Activated T-cell treated with anti-CD3 and anti-CD28 coated beads for 24 hours (primary cell): Measurements from ENCODE around the gene ERCC6.
A peak's percentile ranks its signal among the peaks of the same experiment; 100 is the strongest.

ENCODE experiments used
- DNase-seq: peaks from one replicate; pipeline ENCODE4 v3.0.0-alpha.2; 2020; ENCODE audit warnings: low read depth

ERCC6 gene

DNA sequence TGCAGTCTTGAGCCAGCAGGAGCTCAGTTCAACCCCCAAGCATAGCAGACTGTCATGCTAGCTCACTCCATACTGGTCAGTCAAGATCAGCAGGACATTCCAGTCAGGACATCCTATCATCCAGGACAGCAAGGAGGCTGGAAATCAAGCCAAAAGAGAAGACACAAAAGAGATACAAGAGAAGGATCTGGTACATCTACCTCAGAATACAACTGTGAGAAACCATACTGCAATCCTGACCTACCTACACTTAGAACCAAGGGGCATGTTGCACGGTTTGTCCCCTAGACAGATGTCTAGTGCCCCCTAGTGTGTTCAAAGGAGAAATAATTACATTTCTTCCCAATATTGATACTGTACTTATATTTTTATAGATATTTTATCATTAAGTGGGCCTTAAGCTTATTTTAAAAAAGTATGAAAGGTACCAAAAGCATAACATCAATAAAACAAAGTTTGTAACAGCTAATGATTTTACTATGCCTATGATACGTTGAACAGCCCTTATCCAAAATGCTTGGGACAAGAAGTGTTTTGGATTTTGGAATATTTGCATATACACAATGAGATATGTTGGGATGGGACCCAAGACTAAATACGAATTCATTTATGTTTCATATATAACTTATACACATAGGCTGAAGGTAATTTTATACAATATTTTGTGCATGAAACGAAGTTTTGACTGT, 26.7 kb downstream of the ERCC6 start:
- DNase-seq = no peak

DNA sequence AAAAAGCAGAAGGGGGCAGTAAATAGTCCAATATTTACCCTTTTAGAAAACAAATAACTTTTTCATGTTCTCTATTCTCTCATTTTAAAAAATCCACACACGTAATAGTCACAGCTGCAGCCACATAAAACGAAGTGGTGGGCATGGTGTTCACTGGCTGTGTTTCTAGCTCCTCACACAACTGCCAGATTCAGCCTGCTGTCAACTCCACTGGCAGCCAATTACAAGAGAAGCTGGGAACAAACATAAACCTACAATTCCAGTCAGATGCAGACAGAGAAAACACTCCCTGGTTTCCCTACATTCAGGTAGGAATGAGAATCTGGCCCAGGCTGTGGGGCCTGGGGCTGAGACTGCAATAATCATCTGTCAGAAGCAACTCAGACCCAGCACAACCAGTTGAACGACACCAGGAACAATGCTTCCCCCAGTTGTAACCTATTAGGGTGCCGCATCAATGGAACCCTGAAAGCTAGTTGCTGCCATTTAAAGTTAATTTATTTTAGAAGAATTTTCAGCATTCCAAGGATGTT, 29.1 kb downstream of the ERCC6 start:
- no peak for DNase-seq

DNA sequence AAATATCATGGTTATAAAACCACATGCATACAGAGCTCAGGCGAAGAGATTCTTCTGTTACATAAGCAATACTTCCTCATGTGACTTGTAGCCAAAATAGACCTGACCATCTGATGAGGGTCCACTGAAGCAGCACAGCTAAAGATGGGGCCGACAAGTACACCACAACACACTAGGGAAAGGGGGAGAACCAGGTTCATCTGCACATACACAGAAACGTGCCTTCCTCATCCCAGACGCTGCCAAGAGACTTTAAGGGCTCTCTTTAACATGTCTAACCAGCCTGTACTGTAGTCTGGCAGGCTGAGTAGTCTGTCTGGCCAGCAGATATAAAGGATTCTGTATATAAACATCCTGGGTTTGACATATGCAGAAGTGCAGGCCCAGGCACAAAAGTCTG, 30.3 kb downstream of the ERCC6 start:
- DNase-seq = no peak

DNA sequence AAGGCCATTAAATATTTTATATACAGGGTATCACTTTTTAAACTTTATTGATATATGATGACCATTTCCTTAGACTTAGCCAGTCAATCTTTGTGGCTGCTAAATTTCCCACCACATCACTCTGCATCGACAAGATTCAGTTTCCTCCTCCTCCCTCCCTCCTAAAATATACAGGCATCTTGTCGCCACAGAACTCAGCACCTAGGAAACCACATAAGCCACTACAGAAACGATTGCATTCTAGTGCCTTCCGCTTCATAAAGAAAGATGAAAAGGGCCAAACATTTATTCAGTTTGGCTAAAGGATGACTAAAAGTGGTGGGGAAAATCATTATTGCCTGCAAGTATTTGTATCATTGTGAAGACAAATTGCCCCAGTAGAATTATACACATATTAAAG, 30.7 kb downstream of the ERCC6 start:
- peak; percentile 4 for DNase-seq

DNA sequence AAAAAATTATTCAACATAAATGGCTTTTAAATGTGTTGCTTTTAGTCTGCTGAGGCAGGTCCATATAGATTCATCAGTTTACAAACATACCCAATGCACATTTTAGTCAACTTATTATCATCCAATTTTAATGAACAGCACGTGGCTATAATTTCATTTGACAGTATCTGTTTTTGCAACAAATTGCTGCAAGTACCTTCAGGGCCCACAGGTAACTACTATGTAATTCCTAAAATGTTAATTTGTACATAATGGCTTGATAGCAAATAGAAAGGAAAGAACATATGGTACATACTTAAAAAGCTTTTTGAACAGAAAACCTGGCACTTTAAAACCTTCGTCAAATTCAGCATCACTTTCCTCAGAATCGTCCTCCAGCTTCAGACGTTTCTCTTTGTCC, 33.3 kb downstream of the ERCC6 start:
- no peak for DNase-seq

DNA sequence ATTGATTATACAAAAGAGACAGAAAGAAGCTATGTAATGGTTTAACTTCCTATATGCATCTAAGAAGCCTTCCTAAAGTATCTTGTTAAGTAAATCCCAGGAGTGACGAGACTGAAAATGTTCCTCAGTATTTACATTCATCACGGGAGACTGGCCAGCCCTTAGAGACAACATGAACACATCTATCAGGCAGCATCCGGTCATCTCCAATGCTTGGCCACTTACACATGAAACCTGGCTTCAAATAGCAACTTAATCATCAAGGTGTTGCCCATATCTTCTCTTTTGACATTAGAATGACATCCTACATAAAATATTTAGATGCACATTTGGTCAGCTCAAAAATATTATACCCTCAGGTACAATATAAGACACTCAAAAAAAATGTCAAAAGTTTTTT, 33.8 kb downstream of the ERCC6 start:
- DNase-seq = no peak

DNA sequence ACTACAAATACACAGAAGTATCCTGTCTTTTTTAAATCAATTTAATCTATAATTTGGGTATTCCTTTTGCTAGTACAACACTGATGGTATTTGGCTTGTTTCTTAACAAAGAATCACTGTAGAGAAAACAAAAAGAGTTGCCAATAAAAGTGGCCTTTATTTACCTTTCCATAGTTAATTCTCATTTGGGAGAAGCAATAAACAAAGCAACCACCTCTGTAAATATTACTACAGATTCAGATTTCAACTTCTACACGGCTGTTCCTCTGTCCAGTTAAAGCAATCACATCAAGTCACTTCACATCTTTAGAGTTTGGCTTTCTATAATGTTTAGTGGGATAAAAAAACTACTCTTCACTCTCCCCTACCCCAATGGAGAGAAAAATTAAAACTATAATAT, 34.4 kb downstream of the ERCC6 start:
- no peak for DNase-seq

DNA sequence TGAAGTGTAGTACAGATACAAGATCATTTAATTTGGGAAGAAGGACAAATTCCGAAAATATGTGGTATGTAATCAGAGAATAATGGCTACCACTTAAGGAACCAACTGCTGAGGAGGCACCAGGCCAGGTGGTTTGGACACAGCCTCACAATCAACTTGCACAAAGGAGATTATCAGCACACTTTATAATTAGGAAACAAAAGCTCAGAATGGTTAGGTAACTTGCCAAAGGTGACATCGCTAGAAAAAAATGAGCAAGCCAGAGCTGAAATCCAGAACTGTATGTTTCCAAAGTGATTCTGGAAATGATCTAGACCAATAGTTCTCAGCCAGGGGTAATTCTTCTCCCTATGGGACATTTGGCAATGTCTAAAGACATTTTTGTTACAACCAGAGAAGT, 36.6 kb downstream of the ERCC6 start:
- DNase-seq = no peak

DNA sequence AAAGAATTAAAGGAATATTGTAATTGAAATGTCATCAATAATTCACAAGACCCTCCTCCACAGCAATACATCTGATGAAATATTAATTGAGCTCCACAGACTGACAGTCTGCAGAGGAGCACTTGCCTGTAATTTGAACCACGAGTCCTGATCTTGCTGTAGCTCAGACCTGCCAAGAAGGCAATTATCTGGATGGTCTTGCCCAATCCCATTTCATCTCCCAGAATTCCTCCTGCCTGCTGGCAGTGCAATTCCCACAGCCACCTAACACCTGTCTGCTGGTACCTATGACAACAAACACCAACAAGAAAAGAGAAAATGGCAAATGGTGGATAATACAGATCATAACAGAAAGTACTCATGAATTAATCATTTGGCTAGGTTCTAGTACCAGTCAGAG, 38.5 kb downstream of the ERCC6 start:
- no peak for DNase-seq

DNA sequence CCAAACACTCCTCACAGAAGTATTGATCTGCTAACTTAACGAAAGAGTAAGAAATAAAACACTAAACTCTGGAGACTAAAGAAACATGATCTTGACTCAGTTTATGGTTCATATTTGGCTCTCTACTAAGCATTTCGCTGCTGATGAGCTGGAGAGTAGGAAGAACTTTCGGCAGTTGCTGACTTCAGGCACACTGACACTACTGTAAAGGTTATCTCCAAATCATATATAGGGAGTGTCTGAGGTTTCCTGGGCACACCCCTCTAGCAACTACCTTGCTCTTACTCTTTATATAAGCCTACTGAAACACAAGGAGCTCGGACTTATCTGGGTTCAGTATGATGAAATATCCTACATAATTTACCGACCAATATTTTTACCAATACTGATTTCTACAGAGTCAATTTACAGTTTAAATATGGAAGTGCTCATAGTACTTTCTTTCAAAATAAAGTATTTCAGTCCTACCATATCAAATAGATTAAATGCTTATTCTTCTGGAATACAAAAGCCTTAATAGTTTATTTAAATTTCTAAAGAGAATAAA, 39.5 kb downstream of the ERCC6 start:
- DNase-seq = no peak

DNA sequence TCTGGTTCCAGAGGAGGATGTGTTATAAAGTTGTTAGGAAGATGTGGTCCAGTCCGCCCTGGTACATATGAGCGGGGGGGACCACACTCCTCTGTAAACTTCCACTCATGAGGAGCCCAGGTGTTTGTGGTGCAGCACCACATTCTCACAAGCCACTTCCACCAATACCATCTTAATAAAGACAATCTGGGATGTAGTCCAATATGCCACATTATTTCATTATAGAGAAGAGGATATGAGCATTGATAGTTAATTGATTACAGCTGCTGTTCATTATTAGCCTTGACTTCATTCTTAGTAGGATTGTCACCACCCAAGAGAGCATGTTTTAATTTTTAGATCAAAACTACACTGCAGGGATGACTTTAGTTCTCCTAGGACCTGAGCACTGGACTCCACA, 40.5 kb downstream of the ERCC6 start:
- no peak for DNase-seq

DNA sequence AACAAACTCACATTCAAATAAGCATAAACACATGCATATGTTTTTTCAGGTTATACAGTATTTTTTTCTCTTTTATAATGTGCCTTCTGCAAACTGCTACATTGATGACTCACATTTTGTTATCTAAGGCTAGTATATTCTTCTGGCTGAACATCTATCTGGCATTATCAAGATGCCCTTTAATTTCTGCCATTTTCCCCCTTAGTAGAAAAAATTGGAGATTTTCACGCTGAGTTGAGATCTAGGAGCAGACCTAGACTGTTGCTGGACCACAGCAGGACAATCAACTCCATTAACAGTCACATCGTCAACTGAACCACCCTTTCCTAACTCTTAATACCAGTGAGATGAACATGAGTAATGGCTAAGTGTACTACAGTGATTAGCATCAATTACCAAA, 41.6 kb downstream of the ERCC6 start:
- no peak for DNase-seq

DNA sequence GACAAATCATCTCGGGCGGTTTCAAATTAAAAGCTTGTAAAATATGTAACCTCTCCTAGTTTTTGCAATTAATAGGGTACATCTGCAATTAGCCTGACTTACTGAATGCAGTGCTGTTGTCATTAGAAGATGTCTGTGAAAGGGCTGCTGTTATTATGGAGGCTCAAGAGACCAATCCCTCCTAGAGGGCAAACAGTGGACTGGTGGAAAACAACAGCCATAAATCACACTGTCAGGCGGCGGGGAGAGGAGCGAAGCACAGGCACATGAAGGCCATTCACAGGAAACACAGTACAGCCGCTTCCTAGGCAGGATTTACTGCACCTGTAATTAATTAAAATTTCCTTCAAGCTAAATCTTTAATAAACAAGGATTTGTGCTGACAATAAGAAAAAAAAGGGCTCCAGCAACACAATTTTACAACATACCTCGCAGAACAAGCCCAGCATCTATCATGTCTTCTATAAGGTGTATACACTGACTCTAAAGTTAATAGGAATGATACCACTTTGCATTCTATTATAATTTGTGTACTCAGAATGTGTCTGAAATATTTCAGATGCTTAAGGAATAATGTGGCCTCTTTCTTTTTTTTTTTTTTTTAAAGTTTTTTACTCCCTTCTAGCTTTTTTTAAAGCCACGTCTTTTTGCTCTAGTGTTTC, 50.7 kb downstream of the ERCC6 start:
- no peak for DNase-seq

DNA sequence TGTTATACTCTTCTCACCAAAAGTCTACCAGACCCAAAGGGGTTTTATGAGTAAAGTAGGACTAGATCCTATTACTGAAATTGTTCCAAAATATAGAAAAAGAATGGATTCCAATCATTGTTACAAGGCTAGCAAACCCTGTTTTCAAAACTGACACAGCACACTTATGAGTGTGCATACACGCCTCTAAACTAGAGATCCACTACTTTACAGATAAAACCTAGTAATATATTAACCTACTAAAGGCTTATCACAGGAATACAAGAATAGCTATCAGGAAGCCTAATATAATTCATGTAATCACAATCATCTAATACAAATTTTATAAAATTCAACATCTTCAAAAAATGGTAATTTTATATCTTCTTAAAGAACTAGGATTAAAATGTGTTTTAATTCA, 52.2 kb downstream of the ERCC6 start:
- DNase-seq = no peak

DNA sequence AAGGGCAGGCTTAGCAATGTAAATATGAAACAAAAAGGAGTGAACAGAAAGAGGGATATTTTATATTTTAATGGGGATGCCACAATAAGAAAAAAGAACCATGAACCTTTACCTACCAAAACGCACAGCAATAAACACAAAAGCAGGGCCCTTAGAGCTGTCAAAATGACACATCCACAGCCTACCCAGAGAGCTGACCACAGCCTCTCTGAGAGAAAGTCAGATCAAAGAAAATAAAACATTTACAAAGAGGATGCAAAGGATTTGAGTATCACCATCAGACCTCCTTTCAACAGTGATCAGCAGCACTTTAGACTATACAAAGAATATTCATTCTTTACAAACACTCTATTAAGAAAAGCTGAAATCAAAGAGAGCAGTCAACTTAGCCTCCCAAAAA, 52.9 kb downstream of the ERCC6 start:
- no peak for DNase-seq

DNA sequence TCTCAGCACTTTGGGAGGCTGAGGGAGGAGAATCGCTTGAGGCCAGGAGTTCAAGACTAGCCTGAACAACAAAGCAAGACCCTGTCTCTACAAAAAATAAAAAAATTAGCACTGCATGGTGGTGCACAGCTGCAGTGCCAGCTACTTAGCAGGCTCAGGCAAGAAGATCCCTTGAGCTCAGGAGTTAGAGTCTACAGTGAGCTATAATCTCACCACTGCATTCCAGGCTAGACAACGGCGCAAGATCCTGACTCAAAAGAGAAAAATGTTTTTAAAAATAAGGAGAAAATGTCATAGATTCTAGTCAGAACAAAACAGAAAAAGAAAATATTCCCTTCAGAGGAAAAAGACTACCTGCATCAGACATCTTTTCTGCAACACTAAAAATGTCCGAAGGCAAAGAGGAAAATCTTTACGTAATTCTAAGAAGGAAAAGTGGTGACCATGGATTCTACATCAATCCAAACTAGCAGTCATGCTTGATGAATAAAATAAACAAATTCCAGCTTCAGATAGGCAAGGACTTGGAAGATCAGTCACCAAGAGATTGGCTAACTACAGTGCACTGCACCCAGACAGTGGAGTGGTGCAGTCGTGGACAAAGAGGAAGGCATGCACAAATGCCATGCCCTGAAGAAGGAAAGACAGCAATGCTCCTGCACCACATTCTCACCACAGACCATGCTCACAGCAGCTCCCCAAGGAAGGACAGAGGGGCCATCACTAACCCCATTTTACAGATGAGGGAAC, 54.3 kb downstream of the ERCC6 start:
- DNase-seq = no peak

DNA sequence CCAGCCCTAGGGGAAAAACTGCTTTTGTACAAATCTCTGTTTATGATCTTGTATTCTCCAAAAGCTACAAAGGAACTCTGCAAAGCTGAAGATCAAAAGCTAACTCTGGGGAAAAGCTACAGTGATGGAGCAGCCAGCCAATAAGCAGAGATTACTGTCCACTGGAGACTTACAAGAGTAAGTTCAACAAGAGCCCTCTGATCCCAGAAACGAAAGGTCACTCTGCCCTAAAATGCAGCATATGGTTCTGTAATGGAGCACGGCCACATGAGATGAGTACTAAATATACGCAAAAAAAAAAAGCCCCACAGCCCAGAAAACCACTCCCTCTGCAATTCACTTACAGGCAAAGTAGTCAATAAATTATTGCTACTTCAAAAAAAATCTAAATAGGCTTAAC, 60.1 kb downstream of the ERCC6 start:
- DNase-seq = no peak

DNA sequence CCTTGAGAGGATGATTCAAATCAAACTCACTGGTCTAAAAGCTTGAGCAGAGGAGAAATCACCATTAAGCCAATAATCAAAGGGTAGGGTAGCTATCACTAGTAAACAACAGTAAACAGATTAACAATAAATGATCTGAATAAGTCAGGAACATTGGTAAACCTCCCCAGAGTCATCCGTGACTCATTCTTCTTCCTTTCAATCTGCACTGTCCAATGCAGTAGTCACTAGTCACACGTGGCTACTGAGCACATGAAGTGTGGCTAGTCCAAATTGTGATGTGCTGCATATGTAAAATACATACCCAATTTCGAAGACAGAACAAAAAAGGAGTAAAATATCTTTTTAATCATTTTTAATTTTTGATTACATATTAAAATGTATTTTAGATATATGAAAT, 64.0 kb downstream of the ERCC6 start:
- no peak for DNase-seq

DNA sequence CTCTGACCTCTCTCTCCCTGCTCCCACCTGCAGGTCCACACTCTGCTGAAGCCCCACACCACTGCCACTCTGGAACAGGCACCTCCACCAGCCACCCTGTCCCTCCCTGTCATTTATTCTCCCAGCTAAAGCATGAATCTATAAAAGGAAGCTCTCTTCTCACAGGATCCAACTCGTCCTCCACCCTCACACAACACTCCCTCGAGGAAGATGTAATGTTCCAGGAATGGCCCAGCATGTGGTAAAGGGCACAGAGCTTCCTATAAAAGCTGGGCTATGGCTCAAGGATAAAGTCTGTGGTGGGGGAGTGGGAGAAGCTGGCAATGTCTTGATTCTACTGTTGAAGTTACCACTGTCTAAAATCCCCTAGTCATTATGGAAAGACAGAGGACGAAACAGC, 67.4 kb downstream of the ERCC6 start:
- DNase-seq = no peak

DNA sequence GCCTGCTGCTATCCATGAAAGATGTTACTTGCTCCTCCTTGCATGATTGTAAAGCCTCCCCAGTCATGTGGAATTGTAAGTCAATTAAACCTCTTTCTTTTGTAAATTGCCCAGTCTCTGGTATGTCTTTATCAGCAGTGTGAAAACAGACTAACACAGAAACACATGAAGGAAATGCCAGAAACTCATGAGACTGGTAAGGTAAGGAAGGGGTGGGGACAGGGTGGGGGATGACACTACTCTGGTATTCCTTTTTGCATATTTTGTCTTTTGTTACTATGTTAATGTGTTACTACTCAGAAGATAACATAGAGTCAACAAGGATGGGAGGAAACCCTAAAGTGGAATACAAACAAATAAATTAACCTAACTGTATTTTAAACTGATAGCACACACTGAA, 73.2 kb downstream of the ERCC6 start:
- no peak for DNase-seq
